MCF 10A (cell line): ENCODE measurements around the gene PPP2R3C. TPM values are rescaled to one million over a fixed set of nuclear protein-coding genes. Genes with fewer than 3 reads are reported as not detected.

Experiments
- BruUV-seq: library from RNA; stranded (reverse); fragments of 400-500 nt; replicated peaks from 2 replicates; lab custom pipeline; 2021; lab: Mats Ljungman, UMichigan
- CTCF ChIA-PET: fragments of 300-600 bp; sonication (Branson Sonifier 250); formaldehyde crosslinking; extraction: SDS; loops from one replicate; lab custom pipeline; 2021; ENCODE audit warnings: antibody characterized with exemption, inconsistent platforms; lab: Yijun Ruan, JAX
- POLR2A ChIA-PET: fragments of 300-600, 350-650 bp; sonication (Branson Sonifier 250); formaldehyde crosslinking; extraction: SDS; loops from one replicate; lab custom pipeline; 2020; ENCODE audit warnings: antibody characterized with exemption, inconsistent platforms; lab: Yijun Ruan, JAX
- DNase-seq: peaks from one replicate; pipeline ENCODE4 v3.0.0-alpha.2; 2018; ENCODE audit not compliant: unreplicated experiment
- H3K27ac Mint-ChIP-seq: one replicate; pipeline ENCODE4 v1.8.0; 2022; ENCODE audit warnings: mild to moderate bottlenecking, low read depth, mixed read lengths; ENCODE audit not compliant: unreplicated experiment
- H3K27me3 Mint-ChIP-seq: one replicate; pipeline ENCODE4 v1.8.0; 2022; ENCODE audit warnings: mixed read lengths; ENCODE audit not compliant: insufficient read depth, unreplicated experiment
- H3K36me3 Mint-ChIP-seq: one replicate; pipeline ENCODE4 v1.8.0; 2022; ENCODE audit warnings: mild to moderate bottlenecking, moderate library complexity, mixed read lengths; ENCODE audit not compliant: insufficient read depth, unreplicated experiment
- H3K4me1 Mint-ChIP-seq: one replicate; pipeline ENCODE4 v1.8.0; 2022; ENCODE audit warnings: mixed read lengths; ENCODE audit not compliant: insufficient read depth, unreplicated experiment
- H3K4me3 Mint-ChIP-seq: one replicate; pipeline ENCODE4 v1.8.0; 2022; ENCODE audit warnings: mild to moderate bottlenecking, moderate library complexity, mixed read lengths; ENCODE audit not compliant: unreplicated experiment
- H3K9me3 Mint-ChIP-seq: one replicate; pipeline ENCODE4 v1.8.0; 2022; ENCODE audit warnings: mixed read lengths; ENCODE audit not compliant: unreplicated experiment
- intact Hi-C: fragments of 100-400 bp; cut with micrococcal nuclease; formaldehyde crosslinking; loops from 2 replicates; pipeline ENCODE4 v1.14.1; 2022
- total RNA-seq: library from RNA; stranded (reverse); gene quantifications from 2 replicates; pipeline ENCODE4 v1.2.3, GENCODE V29; 2022
- TF ChIP-seq, protein P1 (sequence below): fragments of 200-600 bp; IDR thresholded peaks from one replicate; pipeline ENCODE4 v1.8.0; 2022; ENCODE audit warnings: antibody characterized with exemption, mild to moderate bottlenecking; ENCODE audit not compliant: unreplicated experiment

PPP2R3C gene
- total RNA-seq, 1 experiment from 2014 or later: 21.6 TPM

- BruUV-seq: no TSS peak
- Mint-ChIP-seq H3K9me3 (no peaks in the 10 kb centered on the region), H3K36me3 (peaks cover 65% of the 10 kb centered on the region), H3K27me3 (no peaks in the 10 kb centered on the region), H3K4me1 (no peaks in the 10 kb centered on the region), H3K4me3 (no peak overlapping the region), H3K27ac (no peak overlapping the region)
- ChIA-PET CTCF (interaction anchor here (0.7 kb wide), 1 partner anchor 9 kb away, joined by 3 read pairs; no protein-coding TSS in a partner anchor), POLR2A (no interaction called here)
- TF ChIP-seq, protein P1, sequence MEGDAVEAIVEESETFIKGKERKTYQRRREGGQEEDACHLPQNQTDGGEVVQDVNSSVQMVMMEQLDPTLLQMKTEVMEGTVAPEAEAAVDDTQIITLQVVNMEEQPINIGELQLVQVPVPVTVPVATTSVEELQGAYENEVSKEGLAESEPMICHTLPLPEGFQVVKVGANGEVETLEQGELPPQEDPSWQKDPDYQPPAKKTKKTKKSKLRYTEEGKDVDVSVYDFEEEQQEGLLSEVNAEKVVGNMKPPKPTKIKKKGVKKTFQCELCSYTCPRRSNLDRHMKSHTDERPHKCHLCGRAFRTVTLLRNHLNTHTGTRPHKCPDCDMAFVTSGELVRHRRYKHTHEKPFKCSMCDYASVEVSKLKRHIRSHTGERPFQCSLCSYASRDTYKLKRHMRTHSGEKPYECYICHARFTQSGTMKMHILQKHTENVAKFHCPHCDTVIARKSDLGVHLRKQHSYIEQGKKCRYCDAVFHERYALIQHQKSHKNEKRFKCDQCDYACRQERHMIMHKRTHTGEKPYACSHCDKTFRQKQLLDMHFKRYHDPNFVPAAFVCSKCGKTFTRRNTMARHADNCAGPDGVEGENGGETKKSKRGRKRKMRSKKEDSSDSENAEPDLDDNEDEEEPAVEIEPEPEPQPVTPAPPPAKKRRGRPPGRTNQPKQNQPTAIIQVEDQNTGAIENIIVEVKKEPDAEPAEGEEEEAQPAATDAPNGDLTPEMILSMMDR: no peak
- no peak for DNase-seq
- intact Hi-C loops: no loop called here
Observed at GRCh38 chr14:35085441-35085840, 36.3 kb downstream of the PPP2R3C start.

DNA sequence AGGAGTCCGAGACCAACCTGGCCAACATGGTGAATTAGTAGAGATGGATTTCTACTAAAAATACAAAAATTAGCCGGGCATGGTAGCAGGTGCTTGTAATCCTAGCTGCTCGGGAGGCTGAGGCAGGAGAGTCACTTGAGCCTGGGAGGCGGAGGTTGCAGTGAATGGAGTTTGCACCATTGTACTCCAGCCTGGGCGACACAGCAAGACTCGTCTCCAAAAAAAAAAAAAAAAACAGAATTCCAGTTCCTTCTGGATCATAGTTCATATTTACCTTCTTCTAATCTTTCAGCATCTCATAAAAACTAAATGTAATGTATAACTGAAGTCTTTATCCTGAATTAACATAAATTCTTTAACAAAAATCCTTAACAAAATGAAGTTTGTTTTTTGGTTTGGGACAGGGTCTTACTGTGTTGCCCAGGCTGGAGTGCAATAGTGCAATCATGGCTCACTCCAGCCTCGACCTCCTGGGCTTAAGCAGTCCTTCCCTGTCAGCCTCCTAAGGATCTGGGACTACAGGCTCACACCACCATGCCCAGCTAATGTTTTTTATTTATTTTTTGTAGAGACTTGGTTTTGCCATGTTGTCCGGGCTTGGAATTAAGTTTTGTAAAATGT, 38.1 kb downstream of the PPP2R3C start:
- H3K4me1 Mint-ChIP-seq: no peaks in the 10 kb centered on the region
- ChIA-PET CTCF (no interaction called here), POLR2A (no interaction called here)
- no peak for DNase-seq
- no peaks in the 10 kb centered on the region for H3K27me3 Mint-ChIP-seq
- H3K27ac Mint-ChIP-seq: no peak overlapping the region
- peaks cover 74% of the 10 kb centered on the region for H3K36me3 Mint-ChIP-seq
- TF ChIP-seq, protein P1: no peak
- no TSS peak for BruUV-seq
- H3K4me3 Mint-ChIP-seq: no peak overlapping the region
- intact Hi-C loops: no loop called here
- no peaks in the 10 kb centered on the region for H3K9me3 Mint-ChIP-seq

DNA sequence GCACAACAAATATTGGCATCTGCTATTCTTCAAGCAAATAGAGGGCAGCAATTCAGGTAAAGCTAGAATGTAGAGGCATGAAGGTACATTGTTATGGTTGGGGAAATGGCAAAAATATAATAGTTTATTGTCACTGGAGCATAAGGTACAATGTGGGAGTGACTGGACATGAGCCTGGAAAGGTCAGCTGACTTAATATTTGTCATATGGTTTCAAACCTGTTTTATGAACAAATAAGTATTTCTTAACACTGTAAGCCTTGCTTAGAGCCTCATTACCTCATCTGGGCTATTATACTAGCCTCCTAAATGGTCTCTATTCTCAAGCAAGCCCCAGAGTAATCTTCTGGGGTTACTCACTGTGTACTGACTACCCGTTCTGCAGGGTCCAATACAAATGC, 42.0 kb downstream of the PPP2R3C start:
- TF ChIP-seq, protein P1: no peak
- no peak overlapping the region for H3K27ac Mint-ChIP-seq
- peaks cover 42% of the 10 kb centered on the region for H3K36me3 Mint-ChIP-seq
- no peaks in the 10 kb centered on the region for H3K27me3 Mint-ChIP-seq
- BruUV-seq: no TSS peak
- POLR2A ChIA-PET: interaction anchor here (0.6 kb wide), 1 partner anchor 78 kb away, joined by 3 read pairs; no protein-coding TSS in a partner anchor
- no peak overlapping the region for H3K4me3 Mint-ChIP-seq
- H3K4me1 Mint-ChIP-seq: no peaks in the 10 kb centered on the region
- no peaks in the 10 kb centered on the region for H3K9me3 Mint-ChIP-seq
- CTCF ChIA-PET: no interaction called here
- intact Hi-C loops: no loop called here
- DNase-seq: no peak

GRCh38 chr14:35078082-35078481, 43.7 kb downstream of the PPP2R3C start:
- BruUV-seq: no TSS peak
- H3K4me1 Mint-ChIP-seq: no peaks in the 10 kb centered on the region
- no peaks in the 10 kb centered on the region for H3K9me3 Mint-ChIP-seq
- CTCF ChIA-PET: interaction anchor here (0.6 kb wide), 2 partner anchors 14 to 47 kb away, joined by 3 read pairs; no protein-coding TSS in a partner anchor
- H3K36me3 Mint-ChIP-seq: peaks cover 39% of the 10 kb centered on the region
- H3K27ac Mint-ChIP-seq: no peak overlapping the region
- DNase-seq: no peak
- no peaks in the 10 kb centered on the region for H3K27me3 Mint-ChIP-seq
- POLR2A ChIA-PET: interaction anchor here (1.5 kb wide), 1 partner anchor 43 kb away, joined by 3 read pairs; the partner anchor contains the start of gene PPP2R3C
- no peak overlapping the region for H3K4me3 Mint-ChIP-seq
- intact Hi-C loops: no loop called here
- TF ChIP-seq, protein P1: no peak
